GM21723 (cell line): ENCODE results near the gene MEG3.

Source experiments
- ATAC-seq: cut with Tn5 transposase; IDR thresholded peaks from one replicate; pipeline ENCODE4 v1.9.1; 2021; ENCODE audit warnings: mild to moderate bottlenecking, moderate library complexity; ENCODE audit not compliant: unreplicated experiment

MEG3 gene

GRCh38 chr14:100825713-100826331 is at the start of gene MEG3:
TSS of gene MEG3 (plus strand) at chr14:100826118.
- no peak for ATAC-seq

- ATAC-seq = no peak
Measured at GRCh38 chr14:100776681-100777365, 49.1 kb upstream of the MEG3 start.

DNA sequence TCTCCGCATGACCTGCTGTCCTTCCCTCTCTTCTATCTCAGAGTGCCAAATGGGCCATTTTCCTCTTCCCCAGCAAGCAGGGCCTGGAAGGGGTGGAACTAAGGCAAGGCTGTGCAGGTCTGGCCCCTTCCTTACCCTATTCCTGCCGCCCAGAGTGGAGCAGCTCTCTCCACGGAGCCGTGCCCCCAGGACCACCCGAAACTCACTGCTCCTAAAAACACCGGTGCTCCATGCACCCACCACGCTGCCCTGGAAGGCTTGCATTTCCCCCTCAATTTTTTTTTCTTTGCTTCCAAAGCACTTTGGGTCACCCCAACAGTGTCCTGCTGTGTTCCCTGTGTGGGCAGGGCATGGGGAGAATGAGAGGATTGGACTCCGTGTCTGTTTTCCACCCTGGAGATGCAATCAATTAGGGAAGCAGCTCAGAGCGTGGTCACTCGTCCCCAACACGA is 48.5 kb upstream of the MEG3 start:
- no peak for ATAC-seq

- no peak for ATAC-seq
Measured at GRCh38 chr14:100777818-100778525, 47.9 kb upstream of the MEG3 start.

DNA sequence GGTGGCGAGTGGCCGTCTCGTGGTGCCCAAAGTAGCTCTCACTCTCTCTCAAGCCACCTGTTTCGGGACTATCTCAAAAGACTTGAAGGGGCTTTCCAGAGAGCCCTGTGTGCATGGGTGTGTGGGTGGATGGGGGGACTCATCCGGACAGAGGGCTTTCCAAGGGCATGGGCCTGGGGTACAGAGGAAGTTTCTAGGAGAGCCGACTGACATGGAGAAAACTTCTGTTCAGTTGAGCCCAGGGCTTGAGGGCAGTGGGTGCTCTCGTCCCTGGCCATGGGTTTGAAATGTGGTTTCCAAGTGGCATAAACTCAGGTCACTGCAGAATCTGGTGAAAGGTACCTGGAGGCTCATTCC is 47.4 kb upstream of the MEG3 start:
- ATAC-seq = no peak

GRCh38 chr14:100778951-100779690 is 46.8 kb upstream of the MEG3 start:
- ATAC-seq = no peak

GRCh38 chr14:100779691-100780080 is 46.2 kb upstream of the MEG3 start:
- no peak for ATAC-seq

- ATAC-seq = no peak
Measured at GRCh38 chr14:100780246-100780645, 45.7 kb upstream of the MEG3 start.

DNA sequence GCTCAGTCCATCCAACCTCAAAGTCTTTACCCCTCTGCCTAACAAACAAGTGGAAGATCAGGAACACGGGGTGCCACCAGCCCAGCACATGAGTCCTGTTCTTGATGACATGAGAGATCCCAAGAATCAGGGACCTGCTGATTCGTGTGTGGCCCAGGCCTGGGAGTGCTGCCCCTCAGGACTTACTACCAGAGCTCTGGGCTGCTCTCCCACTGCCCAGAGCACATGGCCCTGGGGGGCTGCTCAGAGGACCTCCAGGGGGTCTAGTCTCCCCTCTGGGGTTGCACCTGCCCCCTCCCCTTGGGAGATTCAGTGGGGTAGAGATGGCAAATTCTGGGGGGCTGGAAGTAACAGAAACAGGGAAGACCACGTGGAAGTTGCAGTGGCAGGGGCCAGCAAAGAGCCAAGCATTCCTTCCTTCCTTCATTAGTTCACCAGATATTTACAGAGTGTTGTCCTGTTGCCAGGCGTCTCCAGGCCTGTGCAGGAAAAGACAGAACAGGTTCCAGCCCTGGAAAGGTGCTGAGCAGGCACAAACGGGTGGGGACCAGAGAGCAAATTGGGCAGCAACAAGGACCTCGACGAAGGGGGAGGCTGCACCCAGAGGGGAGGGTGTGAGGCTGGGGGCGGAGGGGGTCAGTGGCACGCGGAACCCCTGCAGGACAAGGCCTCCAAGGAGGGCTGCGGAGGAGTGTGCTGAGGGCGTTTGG is 45.1 kb upstream of the MEG3 start:
- ATAC-seq = no peak

DNA sequence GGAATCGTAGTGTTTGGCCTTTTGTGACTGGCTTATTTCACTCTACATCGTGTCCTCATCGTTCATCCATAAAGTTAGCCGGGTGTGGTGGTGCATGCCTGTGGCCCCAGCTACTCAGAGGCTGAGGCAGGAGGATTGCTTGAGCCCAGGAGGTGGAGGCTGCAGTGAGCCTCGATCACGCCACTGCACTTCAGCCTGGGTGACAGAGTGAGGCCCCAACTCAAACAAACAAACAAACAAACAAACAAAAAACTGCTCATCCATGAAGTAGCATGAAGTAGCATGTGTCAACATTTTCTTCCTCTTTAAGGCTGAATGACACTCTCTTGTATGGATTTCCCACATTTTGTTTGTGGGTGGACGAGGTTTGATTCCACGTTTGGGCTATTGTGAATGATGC is 44.0 kb upstream of the MEG3 start:
- no peak for ATAC-seq

- ATAC-seq = no peak
Measured at GRCh38 chr14:100782516-100783320, 43.2 kb upstream of the MEG3 start.

DNA sequence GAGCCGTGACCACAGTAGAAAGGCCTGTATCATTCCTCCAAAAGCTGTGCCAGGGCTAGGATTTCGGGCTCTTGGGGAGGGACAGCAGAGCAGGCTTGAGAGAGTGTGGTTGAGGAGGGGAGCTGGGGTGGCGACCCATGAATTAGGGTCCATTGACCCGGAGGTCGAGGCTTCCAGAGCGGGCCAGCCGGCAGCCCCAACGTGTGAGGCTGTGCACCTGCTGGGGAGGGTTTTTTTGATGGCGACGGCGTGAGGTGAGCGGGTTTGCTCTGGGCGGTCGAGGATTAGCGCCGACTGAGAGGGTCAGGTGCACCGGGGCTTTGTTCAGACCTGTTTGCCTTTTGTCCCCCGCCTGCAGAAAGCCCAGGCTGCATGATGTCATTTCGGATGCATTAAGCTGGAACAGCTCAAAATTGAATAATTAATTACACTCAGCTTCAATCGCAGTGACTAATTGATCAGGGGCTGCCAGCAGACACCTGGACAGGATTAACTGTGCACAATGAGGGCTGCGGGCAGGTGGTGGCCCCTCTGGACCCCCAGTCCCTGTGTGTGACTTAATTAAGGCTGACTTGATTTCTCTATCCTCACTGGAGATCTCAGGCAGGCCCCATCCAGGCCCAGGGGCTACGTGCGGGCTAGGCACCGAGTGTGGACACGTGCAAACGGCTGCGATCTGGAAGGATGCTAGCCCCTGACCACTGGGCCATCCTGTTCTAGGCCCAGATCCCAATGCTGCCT is 42.1 kb upstream of the MEG3 start:
- no peak for ATAC-seq

- ATAC-seq = no peak
Measured at GRCh38 chr14:100784523-100785337, 41.2 kb upstream of the MEG3 start.

GRCh38 chr14:100785338-100785615 is 40.6 kb upstream of the MEG3 start:
- ATAC-seq = no peak

GRCh38 chr14:100785626-100786025 is 40.3 kb upstream of the MEG3 start:
- no peak for ATAC-seq

DNA sequence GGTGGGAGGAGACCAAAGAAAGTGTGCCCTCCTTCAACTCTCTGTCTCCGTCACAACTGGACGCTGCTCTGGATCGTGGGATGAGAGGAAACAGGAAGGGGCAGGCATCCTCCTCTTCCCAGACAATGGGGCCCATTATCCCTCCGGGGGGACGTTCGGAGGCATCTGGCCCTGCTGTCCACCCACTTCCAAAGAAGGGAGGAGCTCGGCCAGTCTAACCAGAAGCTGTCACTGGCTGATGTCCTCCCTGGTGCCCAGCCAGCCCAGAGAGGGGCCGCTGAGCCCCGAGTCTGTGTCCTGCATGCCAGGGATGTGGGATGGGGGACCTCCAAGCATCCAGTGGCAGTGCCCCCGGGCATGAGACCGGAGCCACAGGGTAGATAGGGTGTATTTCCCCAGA is 39.8 kb upstream of the MEG3 start:
- ATAC-seq = no peak

DNA sequence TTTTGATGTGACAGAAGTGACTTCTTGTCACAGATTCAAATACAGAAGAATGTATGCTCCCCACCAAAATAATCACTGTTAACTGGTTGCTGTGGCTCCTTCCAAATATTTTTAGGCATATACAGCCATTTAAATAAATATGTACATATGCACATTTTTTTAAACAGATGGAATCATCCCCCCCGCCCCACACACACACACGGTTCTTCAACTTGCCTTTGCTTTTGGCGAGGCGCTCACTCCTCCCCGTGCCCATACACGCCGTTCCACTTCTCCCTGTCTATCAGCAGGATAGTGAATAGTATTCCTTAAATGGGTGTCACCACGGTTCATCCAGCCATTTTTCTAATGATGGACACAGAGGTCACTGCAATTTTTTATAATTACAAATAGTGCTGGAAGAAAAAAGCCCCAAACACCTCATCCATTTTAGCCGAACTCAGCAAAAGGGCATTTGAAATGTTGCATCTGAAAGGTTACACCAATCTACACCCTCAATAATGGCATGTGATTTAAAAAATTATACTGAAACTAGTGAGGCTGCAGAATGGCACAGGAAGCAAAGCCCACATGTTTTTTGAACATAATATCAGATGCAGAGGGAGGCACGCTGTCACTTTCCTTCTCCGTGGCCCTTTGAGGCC is 39.2 kb upstream of the MEG3 start:
- ATAC-seq = no peak

DNA sequence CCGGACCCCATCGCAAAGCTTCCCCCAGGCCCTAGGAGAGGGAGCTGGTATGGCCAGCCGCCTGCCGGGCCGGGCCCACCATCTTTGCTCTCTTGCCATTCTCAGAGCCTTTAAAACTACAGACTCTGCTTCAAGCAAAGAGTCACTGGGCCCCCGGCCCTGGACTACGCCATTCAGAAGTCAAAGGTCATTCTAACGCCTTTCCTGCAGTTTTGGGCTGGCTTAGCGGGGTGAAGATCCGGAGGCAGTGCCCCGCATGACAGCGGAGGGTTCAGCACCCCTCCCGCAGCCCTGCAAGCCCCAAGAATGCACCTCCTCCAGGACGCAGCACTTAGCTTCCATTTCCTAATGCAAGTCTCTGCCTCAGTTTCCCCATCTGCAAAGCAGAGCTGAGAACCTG is 38.3 kb upstream of the MEG3 start:
- no peak for ATAC-seq
